Measurements from ENCODE around the gene RASL10A.

The RASL10A gene

DNA sequence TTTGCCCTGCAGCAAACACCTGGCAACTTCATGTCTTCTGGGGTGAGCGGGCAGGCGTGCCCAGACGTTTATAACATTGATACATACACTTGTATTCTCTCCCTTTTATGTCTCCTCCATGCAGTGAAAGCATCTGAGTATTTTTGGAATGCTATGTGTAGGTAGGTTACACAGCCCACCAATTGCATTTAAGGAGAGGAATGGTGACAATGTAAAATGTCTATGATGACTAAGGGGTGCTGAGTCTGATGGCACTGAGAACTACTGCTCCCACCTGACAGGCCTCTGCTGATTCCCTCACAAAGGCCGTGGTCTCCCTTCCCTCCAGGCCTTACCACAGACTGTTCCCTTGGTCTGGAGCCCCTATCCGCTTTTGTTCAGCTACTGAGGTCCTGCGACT is 22.9 kb upstream of the RASL10A start:
- DNase-seq (ENCODE audit: low read depth), result no peak

DNA sequence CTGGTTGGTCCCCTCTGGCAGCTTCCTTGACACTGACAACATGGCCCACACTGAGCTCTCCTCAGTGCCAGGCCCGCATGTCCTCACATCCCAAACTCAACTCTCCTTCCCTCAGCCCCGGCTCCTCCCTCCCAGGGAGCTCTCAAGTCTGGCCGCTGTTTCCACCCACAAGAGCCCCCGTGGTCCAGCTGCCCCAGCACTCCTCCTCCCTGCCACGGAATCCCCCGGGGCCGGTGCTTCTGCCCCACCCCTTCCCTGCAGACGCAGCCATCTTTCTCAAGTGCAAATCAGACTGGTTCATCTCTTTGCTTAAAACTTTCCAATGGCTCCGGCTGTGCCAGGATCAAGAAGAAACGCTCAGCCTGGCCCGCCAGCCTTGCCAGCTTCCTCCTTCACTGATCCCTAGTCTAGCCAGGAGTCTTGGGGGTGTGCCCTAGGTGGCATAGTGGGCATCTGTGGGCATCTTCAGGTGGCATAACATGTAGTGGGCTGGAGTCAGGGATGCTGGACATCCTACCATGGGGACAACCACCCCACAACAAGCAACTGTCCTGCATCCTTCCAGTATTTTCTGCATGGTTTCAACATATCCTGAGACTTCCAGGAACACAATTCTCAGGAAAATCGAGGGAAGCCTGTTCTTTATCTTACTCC is 22.3 kb upstream of the RASL10A start:
- DNase-seq (ENCODE audit: low read depth), result no peak

DNA sequence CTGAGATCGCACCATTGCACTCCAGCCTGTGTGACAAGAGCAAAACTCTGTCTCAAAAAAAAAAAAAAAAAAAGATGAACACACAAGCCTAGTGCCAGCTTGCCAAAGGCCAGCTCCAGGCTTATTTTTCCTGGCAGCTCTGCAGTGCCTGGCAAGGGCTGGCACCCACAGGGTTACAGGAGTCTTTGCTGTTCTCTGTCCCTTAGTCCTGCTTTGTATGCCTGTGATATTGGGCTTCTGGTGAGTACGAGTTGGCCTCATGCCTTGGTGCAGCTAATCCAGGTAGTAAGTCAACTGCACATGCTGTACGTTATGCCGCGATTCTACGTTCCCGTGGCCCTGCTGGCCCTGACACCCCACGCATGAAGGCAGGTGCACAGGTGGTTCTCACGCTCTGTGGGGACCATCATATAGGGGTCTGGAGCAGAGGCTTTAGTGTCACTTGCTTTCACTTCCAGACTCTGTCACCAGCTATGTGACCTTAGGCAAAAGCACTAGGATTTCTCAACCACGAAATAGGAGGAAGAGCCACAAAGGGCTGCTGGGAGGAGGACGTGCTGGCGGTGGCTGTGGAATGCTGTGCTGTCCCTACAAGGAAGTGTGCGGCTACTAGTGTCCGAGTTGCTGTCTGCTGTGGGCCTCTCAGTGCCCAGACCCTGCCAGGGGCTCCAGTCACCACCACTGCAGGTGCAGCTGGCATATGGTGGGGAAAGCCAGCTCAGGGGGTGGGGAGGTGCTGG is 21.4 kb upstream of the RASL10A start:
- no peak for DNase-seq (ENCODE audit: low read depth)

DNA sequence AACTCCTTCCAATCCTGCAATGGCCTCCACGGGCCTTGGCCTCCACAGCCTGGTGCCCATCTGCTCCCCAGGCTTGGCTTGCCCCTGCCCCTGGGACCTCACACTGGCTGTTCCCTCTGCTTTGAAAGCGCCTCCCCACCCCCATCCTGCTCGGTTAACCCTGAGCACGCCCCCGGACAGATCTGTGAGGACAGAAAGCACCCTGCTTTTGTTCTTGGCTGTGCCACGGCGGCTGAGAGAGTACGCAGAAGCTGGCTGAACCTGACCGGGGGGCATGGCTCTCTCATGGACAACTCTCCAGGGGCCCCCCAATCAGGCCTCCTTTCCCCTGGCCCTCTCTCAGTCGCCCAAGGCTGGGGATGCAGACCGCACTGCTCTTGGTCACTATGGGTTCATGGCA is 20.2 kb upstream of the RASL10A start:
- no peak for DNase-seq (ENCODE audit: low read depth)

DNA sequence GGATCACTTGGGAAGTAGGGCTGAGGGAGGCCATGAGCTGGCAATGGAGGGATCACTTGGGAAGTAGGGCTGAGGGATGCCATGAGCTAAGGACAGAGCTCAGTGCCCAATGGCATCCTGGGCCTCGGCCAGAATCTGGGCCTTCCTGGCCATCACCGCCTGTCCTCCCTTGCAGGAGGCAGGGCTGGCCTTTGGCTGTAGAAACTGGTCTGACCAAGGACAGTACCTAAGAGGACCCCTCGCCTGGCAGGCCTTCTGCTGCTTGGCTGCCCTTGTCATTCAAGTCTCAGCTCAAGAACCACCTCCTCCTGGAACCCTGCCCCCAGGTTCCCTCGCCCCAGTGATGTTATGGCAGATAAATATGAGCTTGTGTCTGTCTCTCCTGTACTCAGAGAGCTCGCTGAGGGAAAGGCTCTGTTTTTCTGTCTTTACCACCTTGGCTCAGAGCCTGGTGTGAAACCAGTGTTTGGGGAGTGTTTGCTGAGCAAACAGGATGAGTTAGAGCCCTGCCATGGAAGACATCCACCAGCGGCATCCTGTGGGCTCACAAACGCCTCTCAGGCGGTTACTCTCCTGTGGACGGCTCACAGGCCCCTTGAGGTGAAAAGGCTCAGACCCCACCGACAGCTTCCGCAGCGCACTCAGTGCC is 19.3 kb upstream of the RASL10A start:
- no peak for DNase-seq (ENCODE audit: low read depth)

DNA sequence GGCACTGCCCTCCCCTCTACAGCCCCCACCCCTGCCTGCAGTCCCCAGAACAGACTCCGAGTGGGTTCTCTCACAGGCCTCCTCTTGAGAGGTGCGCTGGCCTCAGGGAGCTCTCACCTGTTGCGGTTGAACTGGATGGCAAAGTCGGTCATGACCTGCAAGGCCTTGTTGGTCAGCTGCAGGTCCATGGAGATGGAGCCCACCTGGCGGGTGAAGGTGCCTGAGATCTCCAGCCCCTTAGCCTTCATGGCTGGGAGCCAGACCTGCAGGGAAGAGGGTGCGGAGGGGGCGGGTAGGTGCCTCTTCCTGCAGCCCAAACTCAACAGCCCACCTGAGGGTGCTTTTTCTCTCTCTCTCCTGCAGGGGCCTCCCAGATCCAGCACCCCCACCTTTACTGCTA is 18.7 kb upstream of the RASL10A start:
- DNase-seq (ENCODE audit: low read depth), result no peak

DNA sequence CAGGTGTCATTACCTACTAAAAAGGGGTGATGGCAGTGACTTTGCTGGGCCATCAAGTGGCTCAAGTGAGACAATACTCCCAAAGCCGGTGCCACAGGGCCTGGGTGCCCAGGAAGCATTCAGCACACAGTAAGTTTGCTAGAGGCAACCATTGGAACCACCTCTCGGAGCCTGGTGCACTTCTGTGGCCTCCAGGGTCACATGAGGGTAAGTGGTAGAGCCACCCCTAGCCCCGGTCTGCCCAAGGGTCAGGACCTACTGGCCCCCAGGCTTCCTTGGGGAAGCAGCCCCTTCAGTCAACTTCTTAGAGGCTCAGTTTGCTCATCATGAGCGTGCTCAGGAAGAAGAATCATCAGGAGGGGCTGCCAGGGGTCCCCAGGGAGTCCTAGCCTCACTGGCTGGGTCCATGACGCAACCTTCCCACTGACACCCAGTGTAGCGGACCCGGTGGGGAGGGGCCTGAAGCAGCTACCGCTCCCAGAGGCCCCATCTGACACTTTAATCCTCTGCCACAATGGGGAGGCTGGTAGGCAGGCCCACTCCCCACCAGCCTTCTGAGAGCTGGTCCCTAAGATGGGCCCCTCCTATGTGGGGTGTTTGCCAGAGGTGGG is 17.5 kb upstream of the RASL10A start:
- no peak for DNase-seq (ENCODE audit: low read depth)

DNA sequence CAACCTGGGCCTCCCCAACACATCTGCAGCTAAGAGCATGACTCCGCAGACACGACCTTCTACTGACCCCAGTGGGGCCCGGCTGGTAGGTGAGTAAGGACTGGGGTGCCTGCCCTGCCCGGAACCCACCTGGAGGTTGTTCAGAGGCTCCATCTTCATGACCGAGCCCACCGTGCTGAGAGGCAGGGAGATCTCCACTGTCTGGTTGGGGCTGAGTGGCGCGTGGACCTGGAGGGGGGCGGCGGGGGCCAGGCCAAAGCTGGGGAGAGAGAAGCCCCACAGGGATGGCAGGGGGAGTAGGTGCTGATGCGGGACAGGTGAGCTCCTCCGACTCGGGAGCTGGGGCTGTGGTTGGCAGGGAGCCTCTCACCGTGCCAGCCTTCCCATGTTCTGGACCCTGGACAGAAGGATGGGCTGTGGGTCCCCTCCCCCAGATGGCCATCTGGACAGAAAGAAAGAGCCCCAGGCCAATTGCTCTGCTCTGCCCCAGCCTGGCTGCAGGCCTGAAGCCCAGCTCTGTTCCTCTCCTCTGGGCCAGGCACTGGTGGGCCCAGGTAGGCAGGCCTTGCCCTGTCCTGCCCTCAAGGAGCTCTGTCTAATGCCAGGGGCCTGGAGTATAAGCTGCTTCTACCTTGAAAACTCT is 16.3 kb upstream of the RASL10A start:
- DNase-seq (ENCODE audit: low read depth), result no peak

DNA sequence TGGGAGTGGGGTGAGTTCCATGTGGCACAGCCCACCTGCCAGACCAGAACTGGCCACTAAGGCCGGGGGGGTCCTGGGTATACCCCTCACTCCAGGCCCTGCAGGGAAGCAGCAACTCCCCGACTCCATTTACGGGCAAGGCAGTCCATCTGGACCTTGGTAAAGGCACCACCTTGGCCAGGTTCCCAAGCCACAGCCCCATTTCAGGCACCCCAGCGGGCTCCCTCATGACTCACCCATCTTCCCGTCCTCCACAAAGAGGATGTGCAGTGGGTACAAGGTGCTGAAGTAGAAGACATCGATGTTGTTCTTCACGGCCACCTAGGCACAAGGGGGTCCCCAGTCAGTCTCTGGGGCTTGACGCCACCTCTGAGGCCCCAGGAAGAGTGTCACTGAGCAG is 15.7 kb upstream of the RASL10A start:
- DNase-seq (ENCODE audit: low read depth), result no peak

DNA sequence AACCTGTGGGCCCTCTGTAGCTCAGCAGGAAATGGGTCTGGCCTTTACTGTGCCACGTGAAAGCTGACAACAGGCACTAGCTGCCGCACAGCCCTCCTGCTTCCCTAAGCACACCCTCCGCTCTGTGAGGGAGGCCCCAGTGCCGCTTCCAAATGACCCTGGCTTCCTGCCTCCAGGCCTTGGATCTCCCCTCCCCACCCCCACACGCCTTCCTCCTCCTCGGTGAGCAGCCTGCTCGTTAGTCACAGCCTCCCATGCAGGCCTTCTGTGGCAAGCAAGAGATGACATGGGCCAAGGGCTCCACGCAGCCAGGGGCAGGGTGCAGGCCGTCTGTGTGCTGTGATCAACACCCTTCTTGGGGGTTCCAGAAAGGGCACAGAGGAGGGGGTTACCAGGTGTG is 15.3 kb upstream of the RASL10A start:
- DNase-seq (ENCODE audit: low read depth), result no peak

DNA sequence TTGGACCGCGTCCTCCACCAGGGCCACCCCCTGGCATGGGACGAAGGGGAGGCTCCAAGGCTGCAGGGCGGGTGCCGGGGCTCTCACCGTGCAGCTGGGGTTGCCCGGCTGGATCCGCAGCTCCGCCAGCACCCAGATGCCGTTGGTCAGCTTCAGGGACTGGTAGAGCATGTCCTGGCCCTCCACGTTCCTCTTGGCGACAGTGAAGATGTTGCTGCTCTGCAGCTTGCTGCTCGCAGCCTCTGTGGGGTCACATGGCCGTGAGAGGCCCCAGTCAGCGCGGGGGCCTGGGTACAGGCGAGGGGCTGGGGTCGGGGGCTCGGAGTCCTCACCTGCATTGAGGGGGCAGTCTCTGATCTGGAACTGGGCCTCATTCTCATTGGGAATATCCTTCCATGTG is 14.8 kb upstream of the RASL10A start:
- no peak for DNase-seq (ENCODE audit: low read depth)

DNA sequence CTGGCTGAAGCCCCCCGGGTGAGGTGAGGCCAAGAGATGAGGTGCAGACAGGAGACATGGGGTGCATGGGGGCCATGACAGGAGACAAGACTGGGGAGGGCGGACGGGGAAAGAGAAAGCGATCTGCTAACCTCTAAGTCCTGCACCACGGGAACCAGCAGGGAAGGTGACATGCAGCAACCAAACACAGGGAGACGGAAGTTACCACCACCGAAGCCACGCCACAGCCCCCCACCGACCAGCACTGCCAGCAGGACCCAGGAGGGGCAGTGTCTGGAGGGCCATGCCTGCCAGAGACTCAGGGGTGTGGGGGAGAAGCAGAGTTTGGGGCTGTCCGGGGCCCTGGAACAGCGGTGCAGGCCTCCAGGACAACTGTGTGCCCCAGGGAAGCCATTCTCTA is 14.1 kb upstream of the RASL10A start:
- no peak for DNase-seq (ENCODE audit: low read depth)

DNA sequence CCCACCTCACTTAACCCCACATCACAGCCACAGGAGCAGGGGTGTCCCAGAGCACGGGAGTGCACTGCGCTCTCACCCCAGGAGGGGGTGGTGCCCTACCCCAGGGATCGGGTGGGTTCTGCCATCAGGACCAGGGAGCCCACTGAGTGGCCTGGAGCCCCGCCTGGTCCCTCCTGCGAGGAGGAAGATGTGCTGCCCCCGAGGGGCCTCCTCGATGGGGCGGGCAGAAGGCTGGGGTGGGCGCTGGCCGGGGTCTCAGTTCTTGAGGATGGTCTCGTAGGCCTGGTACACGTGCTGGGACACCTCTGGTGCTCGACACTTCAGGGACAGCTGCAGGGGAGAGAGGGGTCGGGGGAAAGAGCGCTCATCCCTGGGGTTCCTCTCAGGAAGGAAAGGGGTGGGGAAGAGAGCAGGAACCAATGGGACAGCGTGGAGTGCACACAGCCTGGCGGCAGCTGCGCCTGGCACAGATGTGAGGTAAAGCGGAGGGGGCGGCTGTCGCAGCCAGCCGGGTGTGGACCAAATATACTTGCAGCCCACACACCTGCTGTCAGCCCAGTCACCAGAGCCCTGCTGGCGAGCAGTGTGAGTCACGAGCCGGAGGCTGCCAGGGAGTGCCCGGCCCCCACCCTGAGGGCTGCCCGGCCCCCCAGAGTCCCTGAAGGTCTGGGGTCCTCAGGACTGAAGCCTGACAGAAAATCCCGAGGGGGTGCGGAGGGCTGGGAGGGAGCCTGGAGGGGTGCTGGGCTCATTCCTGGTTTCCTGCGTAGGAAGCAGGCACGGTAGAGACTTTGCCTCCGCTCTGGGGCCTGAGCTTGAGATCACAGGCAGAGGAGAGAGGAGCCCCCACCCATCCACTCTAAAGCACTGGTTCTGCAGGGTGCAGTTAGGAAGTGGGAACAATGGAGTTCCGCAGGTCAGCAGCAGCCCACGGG is 13.3 kb upstream of the RASL10A start:
- no peak for DNase-seq (ENCODE audit: low read depth)

DNA sequence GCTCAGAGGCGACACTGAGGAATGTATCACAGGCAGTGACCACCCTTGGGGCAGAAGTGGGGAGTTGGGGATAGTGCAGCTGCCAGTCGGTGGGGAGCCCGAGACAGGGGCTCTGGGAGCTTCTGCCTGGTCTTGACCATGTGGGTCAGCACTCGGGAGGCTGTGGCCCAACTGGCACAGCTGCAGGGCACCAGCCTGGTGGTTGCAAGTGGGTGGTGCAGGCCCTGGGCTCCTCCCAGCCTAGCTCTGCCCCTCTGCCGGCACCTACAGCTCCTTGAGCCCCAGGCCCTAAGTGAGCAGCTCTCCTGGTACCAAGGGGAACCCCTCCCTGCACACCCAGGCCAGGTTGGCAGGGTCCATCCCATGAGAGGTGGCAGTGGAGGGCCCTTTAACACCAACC is 12.6 kb upstream of the RASL10A start:
- DNase-seq (ENCODE audit: low read depth), result no peak

DNA sequence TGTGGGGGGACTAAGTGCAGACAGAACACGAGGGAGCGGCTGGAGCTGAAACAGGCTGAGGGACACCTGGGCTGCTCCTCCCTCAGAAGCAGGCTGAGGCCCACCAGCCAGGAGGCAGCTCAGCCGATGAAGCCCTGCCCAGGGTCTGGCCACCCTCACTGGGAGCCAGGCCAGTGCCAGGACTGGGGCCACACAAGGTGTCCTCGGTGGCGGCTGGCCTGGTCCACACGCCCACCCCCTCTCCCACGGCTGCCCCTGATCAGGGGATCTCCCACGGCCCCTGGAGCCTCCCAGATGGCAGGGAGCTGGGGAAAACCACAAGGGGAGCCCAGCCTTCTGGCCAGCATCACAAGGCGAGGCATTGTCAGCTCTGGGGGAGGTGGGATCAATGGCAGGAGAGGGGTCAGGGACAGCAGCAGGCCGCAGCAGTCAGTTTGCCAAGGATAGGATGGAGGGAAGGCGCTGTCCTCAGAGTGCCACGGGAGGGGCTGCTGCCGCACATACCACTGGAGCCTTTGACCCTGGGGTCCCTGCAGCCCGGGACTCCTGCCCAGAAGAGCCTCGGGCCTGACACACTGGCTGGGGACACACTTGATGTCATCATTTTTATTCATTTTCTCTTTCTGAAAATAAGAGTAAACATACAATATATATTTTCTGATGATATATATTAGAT is 11.7 kb upstream of the RASL10A start:
- no peak for DNase-seq (ENCODE audit: low read depth)

DNA sequence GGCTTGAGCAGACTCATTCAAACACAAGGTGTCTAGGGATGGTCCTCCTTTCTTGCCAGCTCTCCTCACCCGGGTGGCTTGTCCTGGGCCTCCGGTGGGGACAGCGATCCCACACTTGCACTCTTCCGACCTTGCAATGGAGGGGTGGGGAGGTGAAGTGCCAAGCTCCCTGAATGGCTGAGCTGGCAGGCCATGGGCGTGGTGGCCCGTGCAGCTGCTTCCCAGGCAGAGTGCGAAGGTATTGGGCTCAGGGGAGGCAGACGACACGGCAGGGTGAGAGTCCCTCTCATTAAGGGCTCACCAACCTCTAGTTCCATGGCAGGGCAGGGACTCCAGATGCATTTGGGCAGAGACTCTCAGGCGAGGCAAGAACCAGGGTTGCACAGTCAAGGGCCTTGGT is 11.0 kb upstream of the RASL10A start:
- DNase-seq (ENCODE audit: low read depth), result no peak

DNA sequence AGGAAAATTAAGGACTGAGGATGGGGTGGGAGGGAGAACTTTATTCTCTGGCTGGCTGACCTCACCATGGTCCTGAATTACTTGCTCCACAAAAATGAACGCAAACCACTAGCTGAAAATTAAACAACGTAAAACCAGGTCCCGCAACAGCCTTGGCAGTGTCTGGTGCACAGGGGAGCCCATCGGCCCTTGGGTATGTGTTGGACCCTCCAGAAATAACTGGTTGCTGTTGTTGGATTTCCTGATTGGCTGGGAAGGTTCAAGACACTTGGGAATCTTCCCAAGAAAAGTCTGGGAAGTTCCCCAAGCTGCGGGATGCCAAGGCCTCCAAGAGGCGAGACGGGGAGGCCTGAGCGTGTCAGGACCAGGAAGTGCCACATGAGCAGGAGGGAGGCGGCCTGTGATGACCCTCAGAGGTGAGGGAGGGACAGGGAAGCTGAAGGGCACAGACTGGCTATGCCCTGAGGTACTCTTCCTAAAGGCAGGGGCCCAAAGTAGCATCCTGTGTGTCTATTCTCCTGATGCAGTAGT is 10.4 kb upstream of the RASL10A start:
- DNase-seq (ENCODE audit: low read depth), result no peak

DNA sequence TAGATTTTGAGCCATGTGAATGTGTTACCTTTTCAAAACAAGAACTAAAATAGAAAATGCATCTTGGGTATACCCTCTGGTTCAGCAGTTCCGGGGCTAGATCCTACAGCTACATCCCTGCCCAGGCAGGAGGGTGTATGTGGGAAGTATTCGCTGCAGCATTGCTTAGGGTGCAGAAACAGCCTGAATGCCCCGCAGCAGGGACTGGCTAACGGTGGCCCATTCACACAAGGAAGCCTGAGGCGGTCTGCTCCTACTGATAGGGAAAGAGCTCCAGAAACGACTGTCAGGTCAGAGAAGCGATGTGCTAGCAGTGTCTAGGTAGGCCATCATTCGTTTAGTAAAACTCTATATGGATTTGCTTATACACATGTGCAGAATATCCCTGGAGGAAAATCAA is 9.9 kb upstream of the RASL10A start:
- DNase-seq (ENCODE audit: low read depth), result no peak

DNA sequence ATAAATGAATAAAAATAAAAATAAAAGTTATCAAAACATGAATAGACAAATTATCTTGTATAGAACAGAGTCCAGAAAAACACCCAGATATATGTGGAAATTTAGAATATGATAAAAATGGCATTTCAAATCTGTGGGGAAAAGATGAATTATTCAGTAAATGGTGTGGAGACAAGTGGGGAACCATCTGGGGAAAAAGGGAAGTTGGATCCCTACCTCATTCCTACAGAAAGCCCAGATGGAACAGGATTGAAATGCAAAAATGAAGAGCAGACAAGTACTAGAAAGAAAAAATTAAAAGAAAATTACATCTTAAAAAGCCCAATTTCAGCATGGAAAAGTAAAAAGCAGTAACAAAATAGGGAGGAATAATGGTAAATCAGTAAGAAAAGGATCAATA is 8.1 kb upstream of the RASL10A start:
- DNase-seq (ENCODE audit: low read depth), result no peak

DNA sequence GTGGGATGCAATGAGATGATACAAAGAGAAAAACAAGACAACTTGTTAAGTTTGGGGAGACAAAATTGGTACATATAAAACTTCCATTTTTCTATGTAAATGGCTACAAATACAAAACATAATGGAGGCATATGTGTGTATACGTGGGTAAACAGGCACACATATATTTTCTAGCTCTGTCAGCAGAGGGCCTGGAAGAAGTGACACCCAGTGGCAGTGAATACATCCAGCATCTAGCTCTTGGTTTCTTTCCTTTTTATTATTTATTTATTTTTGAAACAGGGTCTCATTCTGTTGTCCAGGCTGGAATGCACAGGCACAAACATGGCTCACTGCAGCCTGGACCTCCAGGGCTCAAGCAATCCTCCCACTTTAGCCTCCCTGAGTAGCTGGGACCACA is 5.0 kb upstream of the RASL10A start:
- DNase-seq (ENCODE audit: low read depth), result no peak

DNA sequence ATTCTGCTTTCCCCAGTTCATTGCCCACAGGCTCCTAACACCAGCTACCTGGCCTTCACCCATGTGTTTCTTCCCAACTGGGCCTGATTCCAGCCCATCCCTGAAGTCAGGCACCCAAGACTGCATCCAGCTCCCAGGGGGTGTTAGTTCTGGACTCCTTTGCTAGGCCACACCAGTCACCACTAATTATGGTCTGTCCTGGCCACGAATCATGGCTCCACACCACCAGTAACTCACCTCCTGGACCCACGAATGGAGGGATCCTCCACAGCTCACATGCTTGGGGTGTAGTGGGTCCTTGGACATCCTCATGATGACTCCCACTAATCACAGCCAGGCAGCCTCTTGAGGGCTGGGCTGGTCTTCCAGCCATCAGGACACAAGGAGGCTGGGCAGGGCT is 3.6 kb upstream of the RASL10A start:
- DNase-seq (ENCODE audit: low read depth), result no peak

All from GM04504 (cell line).